Neuronal stem cell (in vitro differentiated cells): Measurements from ENCODE around the gene DHRS7.

Source experiments
- DNase-seq: peaks from one replicate; pipeline ENCODE4 v3.0.0-alpha.2; 2013; ENCODE audit warnings: low spot score
- H2AFZ ChIP-seq: one replicate; pipeline ENCODE4 v1.6.1; 2013; ENCODE audit warnings: mild to moderate bottlenecking, low read length, inconsistent platforms
- H2AK5ac ChIP-seq: 2 replicates; pipeline ENCODE4 v1.6.1; 2013; ENCODE audit warnings: low read depth, mild to moderate bottlenecking, inconsistent platforms, low read length, moderate library complexity, mixed read lengths
- H2BK120ac ChIP-seq: 2 replicates; pipeline ENCODE4 v1.6.1; 2013; ENCODE audit warnings: low read depth, mild to moderate bottlenecking, inconsistent platforms, low read length, moderate library complexity, mixed read lengths
- H2BK12ac ChIP-seq: one replicate; pipeline ENCODE4 v1.6.1; 2013; ENCODE audit warnings: low read length, inconsistent platforms
- H2BK15ac ChIP-seq: 2 replicates; pipeline ENCODE4 v1.6.1; 2013; ENCODE audit warnings: mild to moderate bottlenecking, low read length, inconsistent platforms, mixed read lengths
- H2BK5ac ChIP-seq: one replicate; pipeline ENCODE4 v1.6.1; 2013; ENCODE audit warnings: inconsistent platforms, mild to moderate bottlenecking, low read length, moderate library complexity
- H3K14ac ChIP-seq: one replicate; pipeline ENCODE4 v1.6.1; 2013; ENCODE audit warnings: low read length, inconsistent platforms
- H3K18ac ChIP-seq: 2 replicates; pipeline ENCODE4 v1.6.1; 2013; ENCODE audit warnings: low read length, inconsistent platforms
- H3K23ac ChIP-seq: 2 replicates; pipeline ENCODE4 v1.6.1; 2013; ENCODE audit warnings: low read depth, mild to moderate bottlenecking, mixed read lengths, low read length, inconsistent platforms; ENCODE audit not compliant: poor library complexity
- H3K27ac ChIP-seq: replicated peaks from 3 replicates; pipeline ENCODE4 v1.5.1; 2013; ENCODE audit warnings: low read length, inconsistent platforms
- H3K27me3 ChIP-seq, 3 experiments: 2 replicates each; pipeline ENCODE4 v1.6.1; 2013; ENCODE audit warnings: low read length in 3 of 3, mild to moderate bottlenecking in 2 of 3, inconsistent platforms in 1 of 3, low read depth in 1 of 3, mixed read lengths in 1 of 3, moderate library complexity in 1 of 3; ENCODE audit not compliant: control insufficient read depth in 3 of 3, insufficient read depth in 3 of 3
- H3K36me3 ChIP-seq, 2 donors: replicated peaks in 1 of 2; 2 replicates each; pipeline ENCODE4 v1.6.1; 2013; ENCODE audit warnings: low read length in 2 of 2; ENCODE audit not compliant: control insufficient read depth in 2 of 2, insufficient read depth in 2 of 2
- H3K4ac ChIP-seq: 2 replicates; pipeline ENCODE4 v1.6.1; 2013; ENCODE audit warnings: inconsistent platforms, mild to moderate bottlenecking, low read length, moderate library complexity
- H3K4me1 ChIP-seq, 2 donors: 1 replicate in 1 of 2; 2 replicates in 1 of 2; pipeline ENCODE4 v1.6.1; 2013; ENCODE audit warnings: low read length in 2 of 2, low read depth in 1 of 2; ENCODE audit not compliant: control insufficient read depth in 2 of 2, insufficient read depth in 1 of 2
- H3K4me2 ChIP-seq: one replicate; pipeline ENCODE4 v1.6.1; 2013; ENCODE audit warnings: mild to moderate bottlenecking, low read length, inconsistent platforms; ENCODE audit not compliant: insufficient read depth, poor library complexity, severe bottlenecking
- H3K4me3 ChIP-seq, 2 donors: 2 replicates each; pipeline ENCODE4 v1.5.1; 2013; ENCODE audit warnings: low read length in 2 of 2, mild to moderate bottlenecking in 2 of 2, inconsistent platforms in 1 of 2, moderate library complexity in 1 of 2
- H3K79me1 ChIP-seq: one replicate; pipeline ENCODE4 v1.6.1; 2013; ENCODE audit warnings: low read depth, mild to moderate bottlenecking, inconsistent platforms, low read length, moderate library complexity
- H3K9ac ChIP-seq: one replicate; pipeline ENCODE4 v1.6.1; 2013; ENCODE audit warnings: mild to moderate bottlenecking, low read depth, low read length, inconsistent platforms; ENCODE audit not compliant: poor library complexity
- H3K9me3 ChIP-seq, 2 donors: replicated peaks in 1 of 2; 2 replicates each; pipeline versions ENCODE3 to v1.6.1; 2013; ENCODE audit warnings: low read length in 2 of 2, mild to moderate bottlenecking in 2 of 2, inconsistent platforms in 1 of 2, low read depth in 1 of 2, mixed read lengths in 1 of 2, moderate library complexity in 1 of 2; ENCODE audit not compliant: control insufficient read depth in 2 of 2, insufficient read depth in 1 of 2
- H4K8ac ChIP-seq: one replicate; pipeline ENCODE4 v1.6.1; 2013; ENCODE audit warnings: low read depth, mild to moderate bottlenecking, inconsistent platforms, low read length, moderate library complexity
- H4K91ac ChIP-seq: one replicate; pipeline ENCODE4 v1.6.1; 2013; ENCODE audit warnings: low read length, low read depth, mild to moderate bottlenecking, inconsistent platforms; ENCODE audit not compliant: poor library complexity
- WGBS, 2 donors: extraction: QIAGEN DNeasy Blood & Tissue Kit; methylation state at CpG; one replicate each; pipeline ENCODE4 v1.1.7; 2013; ENCODE audit warnings: missing lambda C conversion rate in 2 of 2, mixed read lengths in 1 of 2; ENCODE audit not compliant: insufficient read length in 2 of 2, insufficient replicate concordance in 1 of 2; ENCODE audit errors: extremely low coverage in 2 of 2; 5-methylcytosine and 5-hydroxymethylcytosine counted together

Gene DHRS7

GRCh38 chr14:60095231-60095630, 70.0 kb downstream of the DHRS7 start:
- DNase-seq, result no peak
- Histone ChIP-seq H4K8ac (no peak overlapping the region), H2BK15ac (no peak overlapping the region), H3K9me3 (peaks cover 0 to 15% of the 10 kb centered on the region in 2 donors), H3K23ac (no peak overlapping the region), H2BK120ac (no peak overlapping the region), H3K9ac (no peak overlapping the region), H2BK5ac (no peak overlapping the region), H3K4me1 (peaks cover 4 to 8% of the 10 kb centered on the region in 2 donors), H3K4me2 (no peak overlapping the region), H3K4me3 (no peak overlapping the region), H3K4ac (no peak overlapping the region), H3K27ac (no peak overlapping the region), H4K91ac (no peak overlapping the region), H3K14ac (no peak overlapping the region), H3K18ac (no peak overlapping the region), H2AK5ac (no peak overlapping the region), H2AFZ (no peak overlapping the region), H2BK12ac (no peak overlapping the region), H3K36me3 (peaks cover 2 to 34% of the 10 kb centered on the region in 2 donors), H3K27me3 (no peaks in the 10 kb centered on the region), H3K79me1 (no peaks in the 10 kb centered on the region)

GRCh38 chr14:60094306-60094897, 70.8 kb downstream of the DHRS7 start:
- Histone ChIP-seq H3K36me3 (peaks cover 2 to 32% of the 10 kb centered on the region in 2 donors), H2AFZ (no peak overlapping the region), H3K27me3 (no peaks in the 10 kb centered on the region), H2AK5ac (no peak overlapping the region), H3K9me3 (peaks cover 0 to 15% of the 10 kb centered on the region in 2 donors), H3K79me1 (peaks cover 2% of the 10 kb centered on the region), H2BK12ac (no peak overlapping the region), H2BK15ac (no peak overlapping the region), H3K4ac (no peak overlapping the region), H3K27ac (no peak overlapping the region), H2BK5ac (no peak overlapping the region), H4K91ac (no peak overlapping the region), H4K8ac (no peak overlapping the region), H3K14ac (no peak overlapping the region), H3K4me2 (no peak overlapping the region), H3K9ac (no peak overlapping the region), H3K4me1 (peaks cover 4 to 8% of the 10 kb centered on the region in 2 donors), H3K18ac (no peak overlapping the region), H3K23ac (no peak overlapping the region), H2BK120ac (no peak overlapping the region), H3K4me3 (peak overlapping the region in 1 of 2 donors; percentile 5)
- DNase-seq, result no peak
- no CpG with 5 or more reads among the region's 5 CpGs for WGBS, 2 donors
